H1 (cell line): ENCODE data around the gene HPS6.

ENCODE experiments used
- ATF2 ChIP-seq: IDR thresholded peaks from 2 replicates; pipeline ENCODE4 v1.6.1; 2012; ENCODE audit warnings: low read length, inconsistent platforms
- CTCF ChIP-seq, 3 experiments: IDR thresholded peaks; 1 replicate in 2 of 3; 2 replicates in 1 of 3; pipeline versions ENCODE4 v1.5.1 to v1.6.1; 2011; ENCODE audit warnings: low read length in 3 of 3, mild to moderate bottlenecking in 3 of 3, inconsistent platforms in 2 of 3, low read depth in 1 of 3, moderate library complexity in 1 of 3; ENCODE audit not compliant: insufficient read depth in 1 of 3; ENCODE audit errors: control extremely low read depth in 1 of 3
- E2F6 ChIP-seq: IDR thresholded peaks from 2 replicates; pipeline ENCODE4 v1.6.1; 2012; ENCODE audit warnings: inconsistent platforms
- KDM1A ChIP-seq: fragments of 200-600, 300-600 bp; sonication (generic); IDR thresholded peaks from 2 replicates; pipeline ENCODE4 v1.7.1; 2016; ENCODE audit warnings: mild to moderate bottlenecking, low read length, borderline replicate concordance
- KDM5A ChIP-seq: fragments of 200-600 bp; IDR thresholded peaks from 2 replicates; pipeline ENCODE4 v1.7.1; 2012; ENCODE audit warnings: mild to moderate bottlenecking, low read length, inconsistent platforms, mixed read lengths
- POLR2A ChIP-seq, 2 experiments: IDR thresholded peaks; 1 replicate in 1 of 2; 2 replicates in 1 of 2; pipeline ENCODE4 v1.6.1; 2011; ENCODE audit warnings: low read depth in 2 of 2, low read length in 2 of 2, mild to moderate bottlenecking in 2 of 2; ENCODE audit errors: control extremely low read depth in 1 of 2
- RNF2 ChIP-seq: fragments of 200-900, 300-1000 bp; sonication (generic); IDR thresholded peaks from 2 replicates; pipeline ENCODE4 v1.7.1; 2016; ENCODE audit warnings: borderline replicate concordance, low read depth, mild to moderate bottlenecking, antibody characterized with exemption, low read length; ENCODE audit not compliant: poor library complexity, severe bottlenecking; ENCODE audit errors: missing control alignments
- SP2 ChIP-seq: IDR thresholded peaks from 2 replicates; pipeline ENCODE4 v1.6.1; 2012; ENCODE audit warnings: mild to moderate bottlenecking, low read length, inconsistent platforms
- TEAD4 ChIP-seq: IDR thresholded peaks from 2 replicates; pipeline ENCODE4 v1.6.1; 2012; ENCODE audit warnings: low read depth, low read length, inconsistent platforms, mixed read lengths

GRCh38 chr10:102090772-102091171 is 25.6 kb downstream of the HPS6 start:
- no peak for TF ChIP-seq CTCF (IDR thresholded peaks at IDR 0.05; ENCODE audit: control extremely low read depth in 1 of 3, insufficient read depth in 1 of 3, low read depth in 1 of 3, low read length in 3 of 3)
- TF ChIP-seq POLR2A (IDR thresholded peaks at IDR 0.05; ENCODE audit: control extremely low read depth in 1 of 2, low read depth in 2 of 2, low read length in 2 of 2), result no peak
- TF ChIP-seq TEAD4, result no peak
- no peak for TF ChIP-seq ATF2
- TF ChIP-seq E2F6, result no peak
- TF ChIP-seq RNF2, result no peak
- TF ChIP-seq SP2, result no peak
- TF ChIP-seq KDM1A, result no peak
- TF ChIP-seq KDM5A, result no peak
